ENCODE data around the gene ARID2.

The ARID2 gene

DNA sequence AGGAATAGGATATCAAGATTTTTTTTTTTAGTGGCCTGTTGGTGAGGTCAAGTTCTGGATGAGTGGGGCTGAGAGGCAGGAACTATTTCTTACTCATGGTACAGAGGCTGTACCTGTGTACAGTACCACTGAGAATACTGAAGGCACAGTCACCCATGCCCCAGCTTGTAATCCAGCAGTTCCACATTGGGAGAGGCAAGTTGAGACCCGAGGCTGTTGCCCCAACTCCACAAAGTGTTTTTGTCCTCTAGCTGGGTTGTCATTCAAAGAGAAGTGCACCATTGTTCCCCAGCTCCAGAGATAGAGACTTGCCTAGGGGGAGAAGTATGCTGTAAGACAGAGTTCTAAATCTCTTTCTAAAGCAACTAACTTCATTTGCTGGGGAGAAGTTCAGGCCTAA lies 38.7 kb downstream of the ARID2 start:
- no peak for DNase-seq

DNA sequence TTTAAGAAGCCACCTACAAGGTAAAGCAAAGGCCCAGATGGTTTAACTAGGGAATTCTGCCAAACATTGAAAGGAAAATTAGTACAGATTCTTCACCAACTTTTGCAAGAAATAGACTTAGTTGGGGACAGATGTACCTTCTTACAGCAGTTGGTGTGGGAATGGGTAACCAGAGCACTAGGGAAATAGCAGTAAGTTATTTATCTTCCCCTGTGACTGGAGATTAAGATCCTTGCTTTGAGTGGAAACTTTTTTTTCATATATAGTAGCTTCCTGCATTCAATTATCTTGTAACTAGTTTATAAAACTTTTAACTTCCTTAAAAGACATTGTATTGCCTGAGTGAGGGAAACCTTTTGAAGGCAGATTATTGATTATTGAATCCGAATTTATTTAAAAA lies 44.2 kb downstream of the ARID2 start:
- no peak for DNase-seq

DNA sequence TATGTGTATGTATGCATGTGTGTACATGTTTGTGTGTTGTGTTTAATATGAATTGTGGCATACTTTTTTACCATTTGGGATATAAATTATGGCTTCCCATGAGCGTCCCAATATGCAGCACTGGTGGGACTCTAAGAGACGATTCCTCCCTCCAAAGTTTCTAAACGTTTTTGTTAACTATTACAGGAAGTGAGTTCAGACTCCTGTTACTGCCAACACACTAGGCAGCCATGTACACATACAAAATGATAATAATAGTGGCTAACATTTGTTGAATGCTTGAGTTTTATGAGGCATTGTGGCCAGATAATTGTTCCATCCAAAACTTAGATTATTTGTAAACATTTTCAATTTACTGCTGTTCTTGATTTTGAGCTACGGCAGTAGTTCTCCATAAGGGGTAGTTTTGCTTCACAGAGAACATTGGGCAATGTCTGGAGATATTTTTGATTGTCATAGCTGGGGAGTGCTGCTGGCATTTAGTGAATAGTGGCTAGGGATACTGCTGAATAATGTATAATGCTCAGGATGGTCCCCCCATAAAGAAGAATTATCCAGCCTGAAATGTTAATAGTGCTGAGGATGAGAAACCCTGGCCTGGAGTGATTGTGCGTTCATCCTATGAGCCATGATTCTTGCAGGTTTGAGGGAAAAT lies 45.1 kb downstream of the ARID2 start:
- no peak for DNase-seq

- DNase-seq, result no peak
Measured at GRCh38 chr12:45775465-45775864, 46.0 kb downstream of the ARID2 start.

DNA sequence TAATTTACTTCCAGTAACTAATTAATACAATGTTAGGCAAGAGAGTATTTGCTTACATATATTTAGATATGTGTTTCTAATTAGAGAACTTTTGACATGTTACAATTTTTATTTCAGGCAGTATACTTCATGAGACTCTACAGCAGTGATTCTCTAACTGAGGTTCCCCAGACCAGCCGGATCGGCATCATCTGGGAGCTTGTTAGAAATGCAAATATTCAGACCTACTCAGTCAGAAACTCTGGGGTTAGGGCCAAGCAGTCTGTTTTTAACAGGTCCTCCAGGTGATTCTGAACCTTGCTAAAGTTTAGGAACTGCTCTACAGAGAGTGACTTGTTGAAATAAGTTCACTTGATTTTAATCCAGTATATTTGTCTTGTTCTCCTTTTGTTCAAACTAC lies 46.5 kb downstream of the ARID2 start:
- no peak for DNase-seq

DNA sequence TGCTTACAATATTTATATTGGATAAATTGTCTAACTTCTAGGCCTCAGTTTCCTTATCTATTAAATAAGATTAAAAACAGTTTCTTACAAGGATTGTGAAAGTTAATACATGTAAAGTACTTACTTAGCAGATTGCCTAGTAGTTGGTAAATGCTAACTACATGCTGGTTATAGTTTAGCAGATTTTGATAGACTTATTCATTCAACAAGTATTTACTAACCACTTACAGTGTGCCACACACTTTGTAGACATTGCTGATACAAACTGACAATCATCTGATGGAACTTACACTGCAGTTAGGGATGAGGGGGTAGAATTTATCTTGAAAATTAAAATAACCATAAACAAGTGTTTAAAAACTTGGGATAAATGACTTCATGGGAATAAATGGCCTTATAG lies 50.4 kb downstream of the ARID2 start:
- DNase-seq, result no peak

- no peak for DNase-seq
Measured at GRCh38 chr12:45781080-45781479, 51.6 kb downstream of the ARID2 start.

GRCh38 chr12:45785315-45785714 lies 55.8 kb downstream of the ARID2 start:
- DNase-seq, result no peak

DNA sequence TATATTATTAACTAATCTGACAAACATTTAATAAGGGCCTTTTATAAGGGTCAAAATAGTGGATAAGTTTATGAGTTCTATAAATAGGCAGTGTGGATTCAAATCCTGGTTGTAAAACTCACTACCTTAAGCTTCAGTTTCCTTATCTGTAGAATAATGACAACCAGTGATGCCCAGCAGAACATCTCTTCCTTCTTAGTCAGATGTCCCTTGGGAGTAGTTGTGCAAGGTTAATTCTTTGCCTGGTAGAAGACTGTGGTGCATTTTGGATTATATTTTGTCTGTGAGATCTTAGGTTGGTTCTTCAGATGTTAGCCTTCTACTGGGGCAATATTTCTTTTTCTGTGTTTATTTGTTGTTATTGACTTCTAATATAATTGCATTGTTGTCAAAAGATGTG lies 59.5 kb downstream of the ARID2 start:
- no peak for DNase-seq

DNA sequence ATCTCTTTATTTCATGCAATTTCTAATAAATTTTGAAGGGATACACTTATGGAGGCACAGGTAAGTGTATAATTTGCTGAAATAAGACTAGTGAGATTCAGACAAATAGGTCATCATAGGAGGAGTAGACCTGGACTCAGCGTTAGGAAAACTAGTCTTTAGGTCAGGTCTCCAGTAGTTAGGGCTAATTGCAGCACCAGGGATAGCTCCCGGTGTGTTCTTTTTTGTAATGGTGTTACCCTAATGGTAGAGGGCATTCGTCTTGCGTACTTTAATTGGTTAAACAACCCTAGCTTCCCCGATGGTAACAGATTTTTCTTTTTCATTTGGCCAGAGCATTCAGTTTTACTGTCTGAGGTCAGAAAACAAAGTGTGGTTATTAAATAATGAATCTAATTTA lies 64.9 kb downstream of the ARID2 start:
- no peak for DNase-seq

GRCh38 chr12:45801625-45802024 lies 72.1 kb downstream of the ARID2 start:
- no peak for DNase-seq

- DNase-seq, result no peak
Measured at GRCh38 chr12:45803111-45803510, 73.6 kb downstream of the ARID2 start.

DNA sequence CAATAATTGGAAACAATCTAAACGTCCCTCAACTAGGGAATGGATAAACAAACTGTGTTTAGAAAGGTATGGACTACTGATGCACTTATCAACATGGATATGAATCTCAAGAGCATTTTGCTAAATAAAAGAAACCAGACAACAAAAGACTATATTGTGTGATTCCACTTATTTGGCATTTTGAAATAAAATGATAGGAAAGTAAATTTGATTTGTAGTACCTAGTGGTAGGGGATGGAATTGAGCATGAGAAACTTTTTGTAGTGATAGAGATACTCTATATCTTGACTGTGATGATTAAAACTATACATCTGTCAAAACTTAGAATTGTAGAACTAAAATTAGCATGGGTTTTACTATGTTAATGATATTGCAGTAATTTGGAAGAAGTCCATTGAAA lies 87.1 kb downstream of the ARID2 start:
- no peak for DNase-seq

- no peak for DNase-seq
Measured at GRCh38 chr12:45827974-45828373, 98.5 kb downstream of the ARID2 start.

GRCh38 chr12:45828402-45828801 lies 98.9 kb downstream of the ARID2 start:
- no peak for DNase-seq

DNA sequence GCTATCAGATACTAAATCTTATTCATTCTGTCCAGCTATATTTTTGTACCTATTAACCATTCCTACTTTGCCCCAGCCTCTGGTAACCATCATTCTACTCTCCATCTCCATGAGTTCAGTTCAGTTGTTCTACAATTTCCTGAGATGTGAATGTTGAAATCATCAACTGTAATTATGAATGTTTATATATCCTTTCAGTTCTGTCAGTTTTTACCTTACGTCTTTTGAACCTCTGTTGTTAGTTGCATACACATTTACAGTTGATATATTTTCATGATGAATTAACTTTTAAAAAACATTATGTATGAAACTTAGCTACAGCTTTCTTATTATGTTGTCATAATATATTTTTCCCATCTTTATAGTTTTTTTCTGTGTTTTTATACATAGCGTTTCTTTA lies 102.1 kb downstream of the ARID2 start:
- DNase-seq, result no peak

DNA sequence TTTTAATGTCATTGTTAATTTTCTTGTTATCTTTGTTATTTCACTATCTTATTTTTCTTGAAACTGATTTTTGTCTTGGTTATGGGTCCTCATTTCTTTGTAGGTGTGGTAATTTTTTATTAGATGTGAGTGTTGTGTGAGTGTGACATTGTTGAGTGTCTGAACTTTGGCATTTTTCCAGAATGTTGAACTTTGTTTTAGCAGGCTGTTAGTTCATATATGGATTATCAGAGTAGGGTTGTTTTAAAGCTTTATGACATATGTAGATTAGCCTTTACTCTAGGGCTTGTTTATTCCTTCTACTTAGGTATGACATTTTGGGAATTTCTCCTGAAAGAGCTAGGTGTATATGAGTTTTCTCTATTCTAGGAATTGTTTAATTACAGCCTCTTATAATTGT lies 103.9 kb downstream of the ARID2 start:
- DNase-seq, result no peak

DNA sequence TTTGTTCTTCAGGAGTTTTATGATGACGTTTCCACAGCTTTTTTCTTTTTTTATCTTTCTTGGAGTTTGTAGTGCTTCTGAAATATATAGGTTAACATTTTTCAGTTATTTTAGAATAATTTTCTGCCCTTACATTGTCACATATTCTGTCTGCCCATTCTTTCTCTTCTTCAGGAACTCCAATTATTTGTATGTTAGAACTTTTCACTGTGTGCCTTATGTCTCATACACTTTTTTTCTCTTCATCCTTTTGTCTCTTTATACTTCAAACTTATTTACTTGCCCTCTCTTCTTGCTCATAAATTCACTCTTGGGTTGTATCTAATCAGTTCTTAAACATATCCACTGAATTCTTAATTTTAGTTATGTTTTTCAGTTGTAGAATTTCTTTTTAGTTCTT lies 105.3 kb downstream of the ARID2 start:
- no peak for DNase-seq

GRCh38 chr12:45839917-45840316 lies 110.4 kb downstream of the ARID2 start:
- no peak for DNase-seq

DNA sequence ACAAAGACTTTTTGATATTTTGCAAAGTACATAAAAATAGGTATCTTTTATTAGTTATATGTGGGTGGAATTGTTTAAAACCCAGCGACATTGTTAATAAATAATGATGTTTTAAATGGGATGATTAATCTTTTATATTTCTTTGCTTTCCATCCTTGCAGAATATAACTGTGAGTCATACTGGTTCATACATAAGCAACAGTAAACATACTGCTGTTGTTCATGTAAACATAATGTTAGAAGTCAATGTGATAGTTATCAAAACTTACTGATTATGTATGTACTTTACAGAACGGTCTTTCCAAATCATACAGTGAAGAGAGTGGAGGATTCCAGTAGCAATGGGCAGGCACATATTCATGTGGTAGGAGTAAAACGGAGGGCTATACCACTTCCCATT lies 119.8 kb downstream of the ARID2 start:
- no peak for DNase-seq

GRCh38 chr12:45850302-45850701 lies 120.8 kb downstream of the ARID2 start:
- no peak for DNase-seq

GRCh38 chr12:45852508-45852907 lies 123.0 kb downstream of the ARID2 start:
- no peak for DNase-seq

GRCh38 chr12:45853550-45853949 lies 124.0 kb downstream of the ARID2 start:
- no peak for DNase-seq

GRCh38 chr12:45863332-45863731 lies 133.8 kb downstream of the ARID2 start:
- DNase-seq, result no peak

DNA sequence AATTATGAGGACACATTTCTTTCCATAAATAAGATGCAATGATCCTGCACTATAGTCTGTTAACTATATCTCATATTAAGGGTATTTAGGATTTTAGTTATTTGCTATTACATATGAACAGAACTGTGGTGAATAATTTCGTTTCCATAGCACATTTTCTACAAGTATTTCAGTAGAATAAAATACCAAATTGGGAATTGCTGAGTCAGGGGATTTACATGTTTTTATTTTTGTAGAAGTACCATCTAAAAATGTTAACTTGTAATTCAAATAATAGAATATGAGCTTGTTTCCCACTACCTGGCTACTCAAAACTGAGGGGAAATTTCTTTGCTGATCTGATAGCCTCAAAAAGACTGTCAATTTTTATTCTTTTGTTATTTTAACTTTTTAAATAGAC lies 136.8 kb downstream of the ARID2 start:
- DNase-seq, result no peak

GRCh38 chr12:45872446-45872845 lies 142.9 kb downstream of the ARID2 start:
- no peak for DNase-seq
